ENCODE measurements around the gene FBXL3. TPM values are rescaled to one million over a fixed set of nuclear protein-coding genes. Genes with fewer than 3 reads are reported as not detected.

FBXL3 gene
- total and polyA plus RNA-seq, 2 of the 13 experiments (the other 11 are each of a cell fraction or from before 2014, with no cell fraction given), result 11.5 to 18.5 TPM

DNA sequence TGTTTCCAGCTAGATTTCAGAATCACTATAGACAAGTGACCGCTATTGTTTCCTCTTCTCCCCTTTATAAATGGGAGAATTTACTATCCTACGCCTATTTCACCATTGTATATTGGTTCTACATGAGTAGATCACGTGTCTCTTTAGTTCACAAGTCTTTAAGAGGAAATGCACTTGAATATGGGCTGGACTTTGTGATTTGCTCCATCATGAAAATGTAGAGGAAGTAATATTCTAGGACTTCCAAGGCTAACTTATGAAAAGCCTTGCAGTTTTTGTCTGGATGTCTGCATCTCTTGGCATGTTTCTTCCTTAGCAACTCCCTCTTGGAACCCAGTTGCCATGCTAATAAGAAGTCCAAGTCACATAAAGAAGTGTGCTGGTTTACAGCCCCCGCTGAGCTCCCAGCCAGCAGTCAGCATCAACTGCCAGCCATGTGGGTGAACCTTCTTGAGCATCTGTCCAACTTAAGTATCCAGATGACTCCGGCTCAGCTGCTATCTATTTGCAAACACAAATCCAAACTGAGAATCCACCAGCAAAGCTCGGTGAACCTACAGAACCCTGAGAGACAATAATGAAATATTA lies 4.8 kb upstream of the FBXL3 start:
- Histone ChIP-seq H3K4me2 (ENCODE audit: low read depth, low read length) (no peak overlapping the region), H3K27ac (ENCODE audit: extremely low read length, insufficient read depth, low read length) (no peak overlapping the region), H3K9ac (ENCODE audit: insufficient read depth, low read depth, low read length) (no peak overlapping the region), H3K4me1 (ENCODE audit: insufficient read depth, low read length) (peaks cover 11% of the 10 kb centered on the region), H3K9me3 (ENCODE audit: low read length) (no peaks in the 10 kb centered on the region), H3K36me3 (replicated peaks in 1 of 2; ENCODE audit: control insufficient read depth in 1 of 2, insufficient read depth in 2 of 2, low read length in 2 of 2) (no peaks in the 10 kb centered on the region), H2AFZ (ENCODE audit: low read length) (no peak overlapping the region), H4K20me1 (ENCODE audit: insufficient read depth, low read length) (no peaks in the 10 kb centered on the region), H3K79me2 (ENCODE audit: insufficient read depth, low read length) (no peaks in the 10 kb centered on the region), H3K27me3 (ENCODE audit: control insufficient read depth in 1 of 2, insufficient read depth in 2 of 2, low read length in 2 of 2) (peaks cover 0 to 3% of the 10 kb centered on the region in 2 experiments; a peak in 1 of 5 replicates), H3K4me3 (replicated peaks in 1 of 3; ENCODE audit: insufficient read depth in 1 of 3, low read depth in 2 of 3, low read length in 3 of 3) (no peak overlapping the region)
- 26% methylated on average over 6 of the region's 6 CpGs for WGBS (ENCODE audit: low lambda C conversion rate)
- ChIA-PET POLR2A (no interaction called here), CTCF (ENCODE audit: low intra/inter-chr PET ratio, low total read pairs) (no interaction called here)
- ATAC-seq (no peak), DNase-seq (ENCODE audit: low spot score) (no peak), FAIRE-seq (no peak)
- BruUV-seq (replicated peaks), result no TSS peak
- in situ Hi-C loops (cut with HindIII; ENCODE audit: extremely low pct_ligation_motif_present, low pct_unique_long_range_greater_than_20kb) (no loop called here), intact Hi-C loops (cut with micrococcal nuclease; ENCODE audit: unreplicated experiment) (no loop called here)
- TF ChIP-seq, protein P1, sequence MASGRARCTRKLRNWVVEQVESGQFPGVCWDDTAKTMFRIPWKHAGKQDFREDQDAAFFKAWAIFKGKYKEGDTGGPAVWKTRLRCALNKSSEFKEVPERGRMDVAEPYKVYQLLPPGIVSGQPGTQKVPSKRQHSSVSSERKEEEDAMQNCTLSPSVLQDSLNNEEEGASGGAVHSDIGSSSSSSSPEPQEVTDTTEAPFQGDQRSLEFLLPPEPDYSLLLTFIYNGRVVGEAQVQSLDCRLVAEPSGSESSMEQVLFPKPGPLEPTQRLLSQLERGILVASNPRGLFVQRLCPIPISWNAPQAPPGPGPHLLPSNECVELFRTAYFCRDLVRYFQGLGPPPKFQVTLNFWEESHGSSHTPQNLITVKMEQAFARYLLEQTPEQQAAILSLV (CRISPR knock-in tag; IDR thresholded peaks at IDR 0.05; ENCODE audit: borderline replicate concordance), result no peak
- no peak for TF ChIP-seq ZNF317 (CRISPR knock-in tag; IDR thresholded peaks at IDR 0.05)

DNA sequence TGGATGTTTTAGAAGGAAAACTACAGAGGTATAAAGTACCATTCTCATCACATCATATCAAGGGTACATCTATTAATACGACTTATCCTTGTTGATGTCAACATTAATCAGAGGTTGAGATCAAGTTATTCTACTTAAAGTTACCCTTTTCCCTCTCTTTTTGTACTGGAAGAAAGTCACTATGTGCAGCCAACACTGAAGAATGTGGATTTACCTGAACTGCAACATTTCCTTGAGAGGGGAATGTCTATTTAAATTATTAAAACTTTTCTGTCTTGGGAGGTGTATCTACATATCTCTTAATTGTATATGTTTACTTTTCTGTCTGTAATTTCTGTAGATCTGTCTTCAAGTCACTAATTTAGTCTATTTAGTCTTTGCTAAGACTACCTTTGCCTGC lies 2.5 kb upstream of the FBXL3 start:
- Histone ChIP-seq H3K9ac (ENCODE audit: insufficient read depth, low read depth, low read length) (no peak overlapping the region), H3K4me2 (ENCODE audit: low read depth, low read length) (no peak overlapping the region), H3K36me3 (replicated peaks in 1 of 2; ENCODE audit: control insufficient read depth in 1 of 2, insufficient read depth in 2 of 2, low read length in 2 of 2) (no peaks in the 10 kb centered on the region), H3K9me3 (ENCODE audit: low read length) (no peaks in the 10 kb centered on the region), H3K27me3 (ENCODE audit: control insufficient read depth in 1 of 2, insufficient read depth in 2 of 2, low read length in 2 of 2) (peaks cover 0 to 3% of the 10 kb centered on the region in 2 experiments; a peak in 1 of 5 replicates), H2AFZ (ENCODE audit: low read length) (no peak overlapping the region), H3K4me3 (replicated peaks in 1 of 3; ENCODE audit: insufficient read depth in 1 of 3, low read depth in 2 of 3, low read length in 3 of 3) (no peak overlapping the region), H3K4me1 (ENCODE audit: insufficient read depth, low read length) (peaks cover 26% of the 10 kb centered on the region), H3K79me2 (ENCODE audit: insufficient read depth, low read length) (peaks cover 19% of the 10 kb centered on the region), H4K20me1 (ENCODE audit: insufficient read depth, low read length) (peaks cover 19% of the 10 kb centered on the region), H3K27ac (ENCODE audit: extremely low read length, insufficient read depth, low read length) (no peak overlapping the region)
- CTCF ChIA-PET (ENCODE audit: low intra/inter-chr PET ratio, low total read pairs), result no interaction called here
- no TSS peak for BruUV-seq (replicated peaks)
- DNase-seq (ENCODE audit: low spot score) (no peak), FAIRE-seq (no peak), ATAC-seq (no peak)
- TF ChIP-seq ZNF24 (IDR thresholded peaks at IDR 0.05), result no peak
- TF ChIP-seq, protein P2, sequence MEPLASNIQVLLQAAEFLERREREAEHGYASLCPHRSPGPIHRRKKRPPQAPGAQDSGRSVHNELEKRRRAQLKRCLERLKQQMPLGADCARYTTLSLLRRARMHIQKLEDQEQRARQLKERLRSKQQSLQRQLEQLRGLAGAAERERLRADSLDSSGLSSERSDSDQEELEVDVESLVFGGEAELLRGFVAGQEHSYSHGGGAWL (CRISPR knock-in tag; IDR thresholded peaks at IDR 0.05), result no peak
- TF ChIP-seq ZNF34 (CRISPR knock-in tag; IDR thresholded peaks at IDR 0.05; ENCODE audit: borderline replicate concordance), result no peak
- no peak for TF ChIP-seq TGIF2 (CRISPR knock-in tag; IDR thresholded peaks at IDR 0.05)
- no peak for TF ChIP-seq ZNF510 (CRISPR knock-in tag; IDR thresholded peaks at IDR 0.05; ENCODE audit: low read depth)
- TF ChIP-seq ZFX (CRISPR knock-in tag; IDR thresholded peaks at IDR 0.05; ENCODE audit: low read depth), result no peak
- TF ChIP-seq ZNF652 (CRISPR knock-in tag; IDR thresholded peaks at IDR 0.05; ENCODE audit: borderline replicate concordance, low read depth), result no peak
- no peak for TF ChIP-seq ZNF136 (CRISPR knock-in tag; IDR thresholded peaks at IDR 0.05; ENCODE audit: low read depth)
- TF ChIP-seq RBAK (CRISPR knock-in tag; IDR thresholded peaks at IDR 0.05), result no peak
- TF ChIP-seq ZNF614 (CRISPR knock-in tag; IDR thresholded peaks at IDR 0.05; ENCODE audit: borderline replicate concordance), result no peak
- TF ChIP-seq ZNF460 (CRISPR knock-in tag; IDR thresholded peaks at IDR 0.05; ENCODE audit: borderline replicate concordance), result no peak
- no peak for TF ChIP-seq ZNF724P (CRISPR knock-in tag; IDR thresholded peaks at IDR 0.05; ENCODE audit: borderline replicate concordance)
- no peak for TF ChIP-seq IKZF5 (CRISPR knock-in tag; IDR thresholded peaks at IDR 0.05)
- no peak for TF ChIP-seq ZNF891 (CRISPR knock-in tag; IDR thresholded peaks at IDR 0.05)
- no peak for TF ChIP-seq KDM2A (CRISPR knock-in tag; IDR thresholded peaks at IDR 0.05; ENCODE audit: borderline replicate concordance, low read depth)
- no peak for TF ChIP-seq SMYD3 (CRISPR knock-in tag; IDR thresholded peaks at IDR 0.05)
- in situ Hi-C loops (cut with HindIII; ENCODE audit: extremely low pct_ligation_motif_present, low pct_unique_long_range_greater_than_20kb) (no loop called here), intact Hi-C loops (cut with micrococcal nuclease; ENCODE audit: unreplicated experiment) (loop anchor here (5.0 to 10.0 kb wide), 2 partner anchors 33 to 295 kb away; partner anchors contain the start of gene MYCBP2)
- POLR2A ChIA-PET, result no interaction called here
- WGBS (ENCODE audit: low lambda C conversion rate), result 100% methylated on average over 1 of the region's 1 CpG

All from HepG2 (cell line).